Endodermal cell (in vitro differentiated cells): Measurements from ENCODE around the gene CWC15. TPM values are rescaled to one million over a fixed set of nuclear protein-coding genes. Genes with fewer than 3 reads are reported as not detected.

ENCODE experiments used
- DNase-seq: peaks from one replicate; pipeline ENCODE4 v3.0.0-alpha.2; 2017
- H3K27ac ChIP-seq: 2 replicates; pipeline ENCODE4 v1.5.1; 2013; ENCODE audit warnings: mild to moderate bottlenecking, low read depth, low read length, moderate library complexity
- H3K27me3 ChIP-seq: 2 replicates; pipeline ENCODE4 v1.6.1; 2013; ENCODE audit warnings: mild to moderate bottlenecking, low read length, moderate library complexity; ENCODE audit not compliant: insufficient read depth, control insufficient read depth, poor library complexity, severe bottlenecking
- H3K36me3 ChIP-seq: 2 replicates; pipeline ENCODE4 v1.7.0; 2013; ENCODE audit warnings: mild to moderate bottlenecking, low read length, moderate library complexity; ENCODE audit not compliant: control insufficient read depth, insufficient read depth
- H3K4me1 ChIP-seq: one replicate; pipeline ENCODE4 v1.7.0; 2013; ENCODE audit warnings: low read length; ENCODE audit not compliant: control insufficient read depth, insufficient read depth
- H3K4me3 ChIP-seq: 2 replicates; pipeline ENCODE4 v1.5.1; 2013; ENCODE audit warnings: mild to moderate bottlenecking, low read length, moderate library complexity
- H3K9ac ChIP-seq: 2 replicates; pipeline ENCODE4 v1.6.1; 2013; ENCODE audit warnings: mild to moderate bottlenecking, low read length, moderate library complexity; ENCODE audit not compliant: poor library complexity, severe bottlenecking; ENCODE audit errors: extremely low read depth
- H3K9me3 ChIP-seq: 2 replicates; pipeline ENCODE4 v1.6.1; 2013; ENCODE audit warnings: mild to moderate bottlenecking, low read length, moderate library complexity; ENCODE audit not compliant: control insufficient read depth
- H3K27ac Mint-ChIP-seq: 2 replicates; pipeline ENCODE4 v1.8.0; 2020; ENCODE audit warnings: mixed read lengths
- H3K27me3 Mint-ChIP-seq: 2 replicates; pipeline ENCODE4 v1.8.0; 2021; ENCODE audit warnings: mild to moderate bottlenecking, mixed read lengths; ENCODE audit not compliant: insufficient read depth
- H3K36me3 Mint-ChIP-seq: 2 replicates; pipeline ENCODE4 v1.8.0; 2020; ENCODE audit warnings: low read depth, mixed read lengths
- H3K4me1 Mint-ChIP-seq: 2 replicates; pipeline ENCODE4 v1.8.0; 2020; ENCODE audit warnings: mixed read lengths
- H3K4me3 Mint-ChIP-seq: 2 replicates; pipeline ENCODE4 v1.8.0; 2020; ENCODE audit warnings: mild to moderate bottlenecking, moderate library complexity, mixed read lengths
- H3K9me3 Mint-ChIP-seq: 2 replicates; pipeline ENCODE4 v1.8.0; 2020; ENCODE audit warnings: mild to moderate bottlenecking, mixed read lengths
- WGBS, 2 experiments: methylation state at CpG; one replicate each; pipeline versions ENCODE4 v1.1.5 to v1.1.7; 2013; ENCODE audit warnings: missing lambda C conversion rate in 2 of 2, mixed read lengths in 1 of 2; ENCODE audit not compliant: insufficient coverage in 1 of 2, insufficient read length in 1 of 2; 5-methylcytosine and 5-hydroxymethylcytosine counted together
- total RNA-seq, 2 donors: library from RNA; stranded (reverse); fragmentation: NEBNext Ultra II Directional in 1 of 2; extraction: Animal tissue kit (Norgen Biotek cat#: 25700) in 1 of 2; gene quantifications; 2 replicates in 1 of 2; 3 replicates in 1 of 2; pipeline ENCODE4 v1.2.1, GENCODE V29; 2021
- TF ChIP-seq, protein P1 (sequence below): fragments of 200-600 bp; sonication (generic); conservative IDR thresholded peaks from 2 replicates; pipeline ENCODE4 v1.5.0; 2021; ENCODE audit warnings: antibody characterized with exemption, mild to moderate bottlenecking

The CWC15 gene
- total RNA-seq, 2 donors from 2014 or later, result 73.9 to 81.4 TPM

DNA sequence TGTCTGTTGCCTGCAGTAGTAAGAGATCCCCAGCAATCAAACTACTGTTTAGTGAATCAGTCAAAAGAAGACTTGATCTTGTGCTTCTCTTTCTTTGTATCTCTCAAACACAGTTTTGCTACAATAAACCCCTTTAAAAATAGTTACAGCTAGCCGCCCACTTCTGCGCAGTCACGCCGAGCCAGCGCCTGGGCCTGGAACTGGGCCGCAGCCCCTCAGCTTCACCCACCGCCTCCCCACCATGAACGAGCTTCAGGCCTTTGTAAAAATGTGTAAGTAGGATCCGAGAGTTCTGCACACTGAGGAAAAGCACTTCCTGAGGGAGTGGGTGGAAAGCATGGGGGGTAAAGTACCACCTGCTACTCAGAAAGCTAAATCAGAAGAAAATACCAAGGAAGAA is 60.5 kb downstream of the CWC15 start:
- H3K27me3 Mint-ChIP-seq, result no peaks in the 10 kb centered on the region
- Histone ChIP-seq H3K9ac (no peak overlapping the region), H3K9me3 (no peaks in the 10 kb centered on the region), H3K36me3 (peaks cover 3% of the 10 kb centered on the region), H3K27ac (no peak overlapping the region), H3K4me3 (no peak overlapping the region), H3K4me1 (no peaks in the 10 kb centered on the region), H3K27me3 (no peaks in the 10 kb centered on the region)
- no peak overlapping the region for H3K4me3 Mint-ChIP-seq
- no peaks in the 10 kb centered on the region for H3K36me3 Mint-ChIP-seq
- no peak overlapping the region for H3K27ac Mint-ChIP-seq
- TF ChIP-seq, protein P1, sequence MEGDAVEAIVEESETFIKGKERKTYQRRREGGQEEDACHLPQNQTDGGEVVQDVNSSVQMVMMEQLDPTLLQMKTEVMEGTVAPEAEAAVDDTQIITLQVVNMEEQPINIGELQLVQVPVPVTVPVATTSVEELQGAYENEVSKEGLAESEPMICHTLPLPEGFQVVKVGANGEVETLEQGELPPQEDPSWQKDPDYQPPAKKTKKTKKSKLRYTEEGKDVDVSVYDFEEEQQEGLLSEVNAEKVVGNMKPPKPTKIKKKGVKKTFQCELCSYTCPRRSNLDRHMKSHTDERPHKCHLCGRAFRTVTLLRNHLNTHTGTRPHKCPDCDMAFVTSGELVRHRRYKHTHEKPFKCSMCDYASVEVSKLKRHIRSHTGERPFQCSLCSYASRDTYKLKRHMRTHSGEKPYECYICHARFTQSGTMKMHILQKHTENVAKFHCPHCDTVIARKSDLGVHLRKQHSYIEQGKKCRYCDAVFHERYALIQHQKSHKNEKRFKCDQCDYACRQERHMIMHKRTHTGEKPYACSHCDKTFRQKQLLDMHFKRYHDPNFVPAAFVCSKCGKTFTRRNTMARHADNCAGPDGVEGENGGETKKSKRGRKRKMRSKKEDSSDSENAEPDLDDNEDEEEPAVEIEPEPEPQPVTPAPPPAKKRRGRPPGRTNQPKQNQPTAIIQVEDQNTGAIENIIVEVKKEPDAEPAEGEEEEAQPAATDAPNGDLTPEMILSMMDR, result no peak
- no peak for DNase-seq
- no peaks in the 10 kb centered on the region for H3K4me1 Mint-ChIP-seq
- no peaks in the 10 kb centered on the region for H3K9me3 Mint-ChIP-seq
- 80 to 97% methylated on average over 2 to 9 of the region's 9 CpGs for WGBS, 2 experiments

Other genes starting within 250 kb of the CWC15 start
- 10 to 100 TPM; 45.0 to 60.0 TPM for gene AMOTL1, start 205.2 kb downstream of the CWC15 start, total RNA-seq
- gene KDM4D, start 153 bp upstream of the CWC15 start, total RNA-seq, result 1 to 10 TPM; 1.7 to 3.1 TPM
- not detected for gene KDM4E, start 51.7 kb upstream of the CWC15 start, total RNA-seq
- not detected for gene KDM4F, start 75.9 kb upstream of the CWC15 start, total RNA-seq
- gene SRSF8, start 93.4 kb upstream of the CWC15 start, total RNA-seq, result 10 to 100 TPM; 16.3 to 20.1 TPM
- gene ENDOD1, start 116.3 kb upstream of the CWC15 start, total RNA-seq, result 1 to 10 TPM; 1.9 to 2.7 TPM